SH-SY5Y (cell line): ENCODE measurements around the gene NLK.

Source experiments
- GATA2 ChIP-seq: IDR thresholded peaks from 2 replicates; pipeline ENCODE4 v1.6.1; 2011; ENCODE audit warnings: mild to moderate bottlenecking, low read depth, low read length
- GATA3 ChIP-seq: IDR thresholded peaks from 2 replicates; pipeline ENCODE4 v1.6.1; 2011; ENCODE audit warnings: low read depth, mild to moderate bottlenecking, low read length, moderate library complexity

DNA sequence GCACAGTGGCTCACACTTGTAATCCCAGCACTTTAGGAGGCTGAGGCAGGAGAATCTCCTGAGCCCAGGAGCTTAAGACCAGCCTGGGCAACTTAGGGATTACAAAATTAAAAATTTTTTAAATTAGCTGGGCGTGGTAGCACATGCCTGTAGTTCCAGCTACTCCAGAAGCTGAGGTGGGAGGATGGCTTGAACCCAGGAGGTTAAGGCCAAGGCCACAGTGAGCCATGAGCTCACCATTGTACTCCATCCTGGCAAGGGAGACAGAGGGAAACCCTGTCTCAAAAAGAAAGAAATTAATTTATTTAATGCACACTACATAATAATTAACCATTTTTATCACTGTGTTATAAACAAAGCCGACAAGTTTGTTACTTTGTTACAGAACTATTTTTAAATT lies 145.5 kb downstream of the NLK start:
- no peak for TF ChIP-seq GATA3
- no peak for TF ChIP-seq GATA2
